Gastroesophageal sphincter (tissue), 4 donors: Measurements from ENCODE around the gene LDAH. TPM values are rescaled to one million over a fixed set of nuclear protein-coding genes. Genes with fewer than 3 reads are reported as not detected.

Source experiments
- ATAC-seq: fragments of 150-250 bp; one replicate; pipeline ENCODE4 v1.9.1; 2016; ENCODE audit warnings: mild to moderate bottlenecking, moderate library complexity
- H3K27ac ChIP-seq, 4 donors: fragments of 200-600 bp; sonication (generic) in 3 of 4; 1 replicate in 3 of 4; 2 replicates in 1 of 4; pipeline ENCODE4 v1.5.1; 2016 to 2019
- H3K27me3 ChIP-seq: fragments of 200-600 bp; sonication (generic); one replicate; pipeline ENCODE4 v1.5.1; 2019
- H3K36me3 ChIP-seq, 2 donors: fragments of 200-600 bp; sonication (generic); one replicate each; pipeline ENCODE4 v1.5.1; 2019; ENCODE audit warnings: control low read depth in 1 of 2
- H3K4me1 ChIP-seq, 3 donors: fragments of 200-600 bp; sonication (generic); 1 replicate in 2 of 3; 2 replicates in 1 of 3; pipeline ENCODE4 v1.5.1; 2016 to 2019; ENCODE audit warnings: control low read depth in 2 of 3
- H3K4me3 ChIP-seq, 2 donors: fragments of 200-600 bp; sonication (generic); one replicate each; pipeline ENCODE4 v1.5.1; 2019; ENCODE audit warnings: mild to moderate bottlenecking in 1 of 2, moderate library complexity in 1 of 2
- H3K9me3 ChIP-seq, 3 donors: fragments of 200-600 bp; sonication (generic); one replicate each; pipeline ENCODE4 v1.5.1; 2017 to 2019; ENCODE audit warnings: control low read depth in 2 of 3
- CTCF ChIP-seq, 4 experiments: fragments of 200-600 bp in 2 of 4; fragments of 450-650 bp in 2 of 4; sonication (generic) in 1 of 4; IDR thresholded peaks; one replicate each; pipeline ENCODE4 v1.5.1; 2017 to 2019; ENCODE audit warnings: antibody characterized with exemption in 4 of 4, mild to moderate bottlenecking in 2 of 4, moderate library complexity in 2 of 4
- EP300 ChIP-seq: sonication (generic); formaldehyde crosslinking; IDR thresholded peaks from one replicate; pipeline ENCODE4 v1.6.1; 2017; ENCODE audit warnings: antibody characterized with exemption, mild to moderate bottlenecking
- POLR2A ChIP-seq, 2 donors: fragments of 450-650 bp; IDR thresholded peaks; one replicate each; pipeline ENCODE4 v1.6.1; 2017; ENCODE audit warnings: antibody characterized with exemption in 2 of 2, mild to moderate bottlenecking in 2 of 2, moderate library complexity in 1 of 2
- POLR2AphosphoS5 ChIP-seq: sonication (generic); formaldehyde crosslinking; IDR thresholded peaks from one replicate; pipeline ENCODE4 v1.6.1; 2017; ENCODE audit warnings: antibody characterized with exemption
- WGBS, 2 donors: methylation state at CpG; one replicate each; pipeline ENCODE4 v1.1.5; 2018; ENCODE audit warnings: low coverage in 1 of 2; 5-methylcytosine and 5-hydroxymethylcytosine counted together
- total RNA-seq, 4 donors: library from RNA; depleted of rRNA; stranded (reverse); fragments of >200 nt; gene quantifications; one replicate each; pipeline ENCODE4 v1.1.0, GENCODE V29; 2016

Gene LDAH
- total RNA-seq, 4 donors from 2014 or later, result 10.5 to 19.0 (median 14.5) TPM

DNA sequence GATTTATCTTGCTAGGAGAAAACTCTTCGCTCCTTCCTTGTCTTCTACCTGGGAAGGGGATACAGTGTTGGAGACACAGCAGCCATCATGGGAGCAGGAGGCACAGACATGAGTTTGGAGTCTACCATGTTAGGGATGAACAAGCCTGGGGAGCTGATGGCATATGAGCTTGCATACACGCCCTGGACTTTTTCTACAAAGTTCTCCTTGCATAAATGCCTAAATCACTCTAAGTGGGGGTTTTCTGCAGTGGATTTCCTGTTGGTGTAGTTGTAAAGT, 168.4 kb downstream of the LDAH start:
- Histone ChIP-seq H3K27ac (no peak overlapping the region), H3K4me3 (no peak overlapping the region), H3K36me3 (no peaks in the 10 kb centered on the region), H3K27me3 (no peaks in the 10 kb centered on the region), H3K4me1 (peaks cover 0 to 33% (median 6%) of the 10 kb centered on the region in 3 donors), H3K9me3 (no peaks in the 10 kb centered on the region)
- TF ChIP-seq POLR2AphosphoS5 (no peak), POLR2A (IDR thresholded peaks at IDR 0.05) (no peak), EP300 (no peak), CTCF (IDR thresholded peaks at IDR 0.05) (no peak)
- ATAC-seq, result no peak
- WGBS, 2 donors, result 90 to 100% methylated on average over 1 of the region's 2 CpGs

GRCh38 chr2:20653695-20654534, 169.0 kb downstream of the LDAH start:
- ATAC-seq, result no peak
- Histone ChIP-seq H3K4me1 (peaks cover 0 to 33% (median 12%) of the 10 kb centered on the region in 3 donors), H3K9me3 (no peaks in the 10 kb centered on the region), H3K36me3 (no peaks in the 10 kb centered on the region), H3K27me3 (no peaks in the 10 kb centered on the region), H3K27ac (no peak overlapping the region), H3K4me3 (no peak overlapping the region)
- no peak for TF ChIP-seq CTCF (IDR thresholded peaks at IDR 0.05)
- TF ChIP-seq POLR2A (IDR thresholded peaks at IDR 0.05), result no peak
- no peak for TF ChIP-seq EP300
- no peak for TF ChIP-seq POLR2AphosphoS5
- 81 to 92% methylated on average over 4 to 6 of the region's 7 CpGs for WGBS, 2 donors

- H3K4me1 ChIP-seq, result peaks cover 0 to 40% (median 22%) of the 10 kb centered on the region in 3 donors
- H3K4me3 ChIP-seq, result no peak overlapping the region
- no peaks in the 10 kb centered on the region for H3K27me3 ChIP-seq
- peak overlapping the region in 3 of 4 donors; percentile 98 to 99 (median 99) for H3K27ac ChIP-seq
- H3K36me3 ChIP-seq, result no peaks in the 10 kb centered on the region
- ATAC-seq, result no peak
- 92 to 97% methylated on average over 5 to 9 of the region's 11 CpGs for WGBS, 2 donors
- H3K9me3 ChIP-seq, result no peaks in the 10 kb centered on the region
- TF ChIP-seq POLR2A (IDR thresholded peaks at IDR 0.05) (no peak), POLR2AphosphoS5 (no peak), CTCF (IDR thresholded peaks at IDR 0.05) (no peak), EP300 (no peak)
These were observed 170.0 kb downstream of the LDAH start for GRCh38 chr2:20652673-20653575.

- peaks cover 0 to 2% of the 10 kb centered on the region in 2 donors for H3K36me3 ChIP-seq
- no peak for ATAC-seq
- H3K9me3 ChIP-seq, result no peaks in the 10 kb centered on the region
These were observed 170.8 kb downstream of the LDAH start for GRCh38 chr2:20652141-20652540.

More at GRCh38 chr2:20652141-20652540, 170.8 kb downstream of the LDAH start:
- H3K4me3 ChIP-seq, result no peak overlapping the region
- H3K27me3 ChIP-seq, result no peaks in the 10 kb centered on the region
- peaks cover 0 to 48% (median 24%) of the 10 kb centered on the region in 3 donors for H3K4me1 ChIP-seq
- TF ChIP-seq POLR2AphosphoS5, result no peak
- TF ChIP-seq CTCF (IDR thresholded peaks at IDR 0.05), result no peak
- no peak for TF ChIP-seq EP300
- no peak for TF ChIP-seq POLR2A (IDR thresholded peaks at IDR 0.05)
- peak overlapping the region; percentile 93 to 99 (median 98) for H3K27ac ChIP-seq
- 70 to 73% methylated on average over 6 to 7 of the region's 7 CpGs for WGBS, 2 donors
